K562 (cell line): ENCODE results near the gene HPN. TPM values are rescaled to one million over a fixed set of nuclear protein-coding genes. Genes with fewer than 3 reads are reported as not detected.

ENCODE experiments used
- ATAC-seq: fragments of 200-7000 bp; cut with Tn5 transposase; 3 replicates; pipeline ENCODE4 v1.9.1; 2020; ENCODE audit warnings: moderate library complexity
- BruUV-seq: library from RNA; stranded (reverse); fragments of 400-500 nt; replicated peaks from 2 replicates; lab custom pipeline; 2021; lab: Mats Ljungman, UMichigan
- CTCF ChIA-PET: fragments of 300-600 bp; formaldehyde crosslinking; extraction: SDS; loops from one replicate; lab custom pipeline; 2021; ENCODE audit warnings: low intra/inter-chr PET ratio; lab: Yijun Ruan, JAX
- POLR2A ChIA-PET: fragments of 300-600, 350-650 bp; sonication (Branson Sonifier 250); formaldehyde crosslinking; extraction: SDS; loops from one replicate; lab custom pipeline; 2021; ENCODE audit warnings: antibody characterized with exemption, inconsistent platforms; lab: Yijun Ruan, JAX
- DNase-seq, 4 experiments: peaks; one replicate each; pipeline versions ENCODE4 v3.0.0 to v3.0.0-alpha.2; 2011 to 2018; ENCODE audit warnings: low spot score in 3 of 4, mixed read lengths in 3 of 4; ENCODE audit errors: extremely low read depth in 1 of 4
- FAIRE-seq: peaks from 2 replicates; lab custom pipeline; 2011; peaks lifted over from hg19 to GRCh38; lab: Jason Lieb, UNC
- H2AFZ ChIP-seq: 2 replicates; pipeline ENCODE4 v1.6.0; 2011; ENCODE audit warnings: low read depth, low read length, control low read depth, inconsistent platforms
- H3K27ac ChIP-seq: fragments of 200-600 bp; 3 replicates; pipeline ENCODE4 v1.8.0; 2011; ENCODE audit warnings: low read depth, mild to moderate bottlenecking, control low read depth, inconsistent platforms, low read length, moderate library complexity, mixed read lengths; ENCODE audit errors: extremely low read depth
- H3K27me3 ChIP-seq, 2 experiments: fragments of 300-600 bp in 1 of 2; 2 replicates in 1 of 2; 3 replicates in 1 of 2; pipeline versions ENCODE4 v1.6.0 to v1.8.0; 2011; ENCODE audit warnings: inconsistent platforms in 2 of 2, low read length in 2 of 2, mild to moderate bottlenecking in 1 of 2, mixed read lengths in 1 of 2, moderate library complexity in 1 of 2; ENCODE audit not compliant: control insufficient read depth in 2 of 2, insufficient read depth in 2 of 2
- H3K36me3 ChIP-seq: fragments of 300-600 bp; 3 replicates; pipeline ENCODE4 v1.8.0; 2011; ENCODE audit warnings: mild to moderate bottlenecking, low read length, inconsistent platforms; ENCODE audit not compliant: control insufficient read depth, insufficient read depth
- H3K4me1 ChIP-seq, 2 experiments: fragments of 200-600 bp in 1 of 2; replicated peaks in 1 of 2; 2 replicates in 1 of 2; 3 replicates in 1 of 2; pipeline versions ENCODE4 v1.5.1 to v1.8.0; 2011; ENCODE audit warnings: inconsistent platforms in 2 of 2, low read length in 2 of 2, mild to moderate bottlenecking in 1 of 2, mixed read lengths in 1 of 2, moderate library complexity in 1 of 2; ENCODE audit not compliant: control insufficient read depth in 2 of 2, insufficient read depth in 2 of 2
- H3K4me2 ChIP-seq: 2 replicates; pipeline ENCODE4 v1.6.1; 2011; ENCODE audit warnings: low read length, control low read depth, inconsistent platforms, mixed read lengths; ENCODE audit not compliant: insufficient read depth
- H3K4me3 ChIP-seq: fragments of 200-600 bp; sonication (generic), shearing (Covaris generic); 2 replicates; pipeline ENCODE4 v1.5.1; 2016; ENCODE audit warnings: control low read depth, inconsistent platforms
- H3K79me2 ChIP-seq: fragments of 200-600 bp; 3 replicates; pipeline ENCODE4 v1.8.0; 2011; ENCODE audit warnings: low read length, inconsistent platforms; ENCODE audit not compliant: control insufficient read depth, insufficient read depth
- H3K9ac ChIP-seq, 2 experiments: 2 replicates each; pipeline versions ENCODE4 v1.6.0 to v1.6.1; 2011; ENCODE audit warnings: low read depth in 2 of 2, low read length in 2 of 2, control low read depth in 1 of 2, inconsistent platforms in 1 of 2, mild to moderate bottlenecking in 1 of 2, mixed read lengths in 1 of 2; ENCODE audit not compliant: insufficient read depth in 1 of 2
- H3K9me1 ChIP-seq: one replicate; pipeline ENCODE4 v1.6.0; 2011; ENCODE audit warnings: inconsistent platforms, mild to moderate bottlenecking, low read length, moderate library complexity; ENCODE audit not compliant: control insufficient read depth, insufficient read depth
- H3K9me3 ChIP-seq: replicated peaks from 2 replicates; pipeline ENCODE4 v1.5.1; 2011; ENCODE audit warnings: low read depth, low read length, inconsistent platforms; ENCODE audit not compliant: control insufficient read depth, insufficient read depth
- H4K20me1 ChIP-seq: replicated peaks from 2 replicates; pipeline ENCODE4 v1.6.1; 2011; ENCODE audit warnings: low read length, inconsistent platforms, mixed read lengths; ENCODE audit not compliant: control insufficient read depth, insufficient read depth
- BCOR ChIP-seq: fragments of 450-650 bp; IDR thresholded peaks from 2 replicates; pipeline ENCODE4 v1.6.1; 2016
- MCM2 ChIP-seq: fragments of 450-650 bp; IDR thresholded peaks from 2 replicates; pipeline ENCODE4 v1.6.1; 2017; ENCODE audit warnings: low read depth, mild to moderate bottlenecking
- NFIC ChIP-seq: fragments of 450-650 bp; IDR thresholded peaks from 2 replicates; pipeline ENCODE4 v1.6.1; 2017; ENCODE audit warnings: mild to moderate bottlenecking, inconsistent platforms
- NFYB ChIP-seq: IDR thresholded peaks from 2 replicates; pipeline ENCODE4 v1.6.1; 2011; ENCODE audit warnings: mild to moderate bottlenecking, moderate library complexity; ENCODE audit not compliant: insufficient read length; ENCODE audit errors: extremely low read depth
- SMAD2 ChIP-seq: fragments of 150-350 bp; IDR thresholded peaks from 2 replicates; pipeline ENCODE4 v1.6.1; 2014; ENCODE audit warnings: low read depth, mild to moderate bottlenecking, low read length
- ZNF121 ChIP-seq: sonication (generic); formaldehyde crosslinking; conservative IDR thresholded peaks from 2 replicates; pipeline ENCODE4 v1.8.0; 2022; ENCODE audit warnings: missing genetic modification reagents
- WGBS: fragments of 100-300 bp; shearing (Covaris generic); methylation state at CpG from one replicate; pipeline ENCODE4 v1.1.6; 2016; ENCODE audit warnings: low coverage, mixed read lengths; ENCODE audit not compliant: insufficient coverage; ENCODE audit errors: missing lambda C conversion rate; 5-methylcytosine and 5-hydroxymethylcytosine counted together
- in situ Hi-C: fragments of 300-500 bp; cut with MboI; formaldehyde crosslinking; loops from 4 replicates; pipeline ENCODE4 v1.15.0; 2018; ENCODE audit warnings: inconsistent platforms, mixed read lengths
- intact Hi-C: fragments of 100-400 bp; cut with micrococcal nuclease; formaldehyde crosslinking; loops from 2 replicates; pipeline ENCODE4 v1.14.2; 2022
- polyA plus RNA-seq, 8 experiments: library from polyadenylated mRNA; depleted of rRNA in 4 of 8; stranded (reverse) in 5 of 8; unstranded in 3 of 8; fragments of >200 nt; fragmentation: Nextera tagmentation in 2 of 8; fragmentation: Illumina TruSeq in 1 of 8; extraction: Ambion mirVana in 2 of 8; extraction: Trizol in 1 of 8; gene quantifications; 2 replicates each; pipeline versions ENCODE4 v1.2.1 to v1.2.3, GENCODE V29; 2011 to 2014; ENCODE audit warnings: inconsistent platforms in 1 of 8, missing spikeins in 1 of 8
- total RNA-seq, 7 experiments: library from RNA; depleted of rRNA in 6 of 7; stranded (reverse); fragments of >200 nt in 6 of 7; fragmentation: Illumina TruSeq in 2 of 7; extraction: Trizol in 2 of 7; gene quantifications; 2 replicates each; pipeline versions ENCODE4 v1.2.1 to v1.2.3, GENCODE V29; 2011 to 2021; ENCODE audit warnings: low replicate concordance in 1 of 7
- TF ChIP-seq, protein P1 (sequence below): fragments of 450-650 bp; IDR thresholded peaks from 2 replicates; pipeline ENCODE4 v1.6.1; 2017; ENCODE audit warnings: mild to moderate bottlenecking, moderate library complexity

HPN gene
- total and polyA plus RNA-seq, 9 of the 15 experiments (the other 6 are each of a cell fraction or from before 2014, with no cell fraction given) = 0.10 to 0.20 TPM; not detected in 7

GRCh38 chr19:35059006-35059798, 17.7 kb downstream of the HPN start:
- intact Hi-C loops = no loop called here
- no peaks in the 10 kb centered on the region for H3K9me3 ChIP-seq
- ATAC-seq = no peak
- peaks cover 0 to 14% of the 10 kb centered on the region in 2 experiments; a peak in 2 of 5 replicates for H3K4me1 ChIP-seq
- 45% methylated on average over 22 of the region's 26 CpGs for whole genome bisulfite sequencing
- BruUV-seq = no TSS peak
- no peaks in the 10 kb centered on the region for H4K20me1 ChIP-seq
- H3K79me2 ChIP-seq = no peaks in the 10 kb centered on the region
- TF ChIP-seq NFIC (peak; percentile 68), NFYB (no peak), BCOR (peak; percentile 57; the same call in 1 of the 2 replicates), ZNF121 (CRISPR knock-in tag) (peak; percentile 93), MCM2 (no peak), SMAD2 (no peak)
- TF ChIP-seq, protein P1, sequence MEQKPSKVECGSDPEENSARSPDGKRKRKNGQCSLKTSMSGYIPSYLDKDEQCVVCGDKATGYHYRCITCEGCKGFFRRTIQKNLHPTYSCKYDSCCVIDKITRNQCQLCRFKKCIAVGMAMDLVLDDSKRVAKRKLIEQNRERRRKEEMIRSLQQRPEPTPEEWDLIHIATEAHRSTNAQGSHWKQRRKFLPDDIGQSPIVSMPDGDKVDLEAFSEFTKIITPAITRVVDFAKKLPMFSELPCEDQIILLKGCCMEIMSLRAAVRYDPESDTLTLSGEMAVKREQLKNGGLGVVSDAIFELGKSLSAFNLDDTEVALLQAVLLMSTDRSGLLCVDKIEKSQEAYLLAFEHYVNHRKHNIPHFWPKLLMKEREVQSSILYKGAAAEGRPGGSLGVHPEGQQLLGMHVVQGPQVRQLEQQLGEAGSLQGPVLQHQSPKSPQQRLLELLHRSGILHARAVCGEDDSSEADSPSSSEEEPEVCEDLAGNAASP = no peak
- H2AFZ ChIP-seq = no peak overlapping the region; the same call in 1 of the 2 replicates
- DNase-seq = no peak
- POLR2A ChIA-PET = interaction anchor here (0.5 to 1.2 kb wide), 4 partner anchors 9 to 187 kb away, joined by 3 to 5 read pairs (median 3); no protein-coding TSS in a partner anchor
- H3K27ac ChIP-seq = no peak overlapping the region
- CTCF ChIA-PET = no interaction called here
- H3K4me2 ChIP-seq = no peak overlapping the region
- H3K27me3 ChIP-seq = peaks cover 2 to 20% of the 10 kb centered on the region in 2 experiments; a peak in 2 of 5 replicates
- no peaks in the 10 kb centered on the region for H3K9me1 ChIP-seq
- no peak for FAIRE-seq
- H3K9ac ChIP-seq = no peak overlapping the region; a peak in 2 of 4 replicates
- H3K4me3 ChIP-seq = no peak overlapping the region
- no peaks in the 10 kb centered on the region for H3K36me3 ChIP-seq
- in situ Hi-C loops = no loop called here
